ENCODE data around the gene IPO4.

GRCh38 chr14:24159777-24160498, 28.7 kb downstream of the IPO4 start:
- no peak for TF ChIP-seq CTCF (IDR thresholded peaks at IDR 0.05)
- no peak for TF ChIP-seq POLR2A (IDR thresholded peaks at IDR 0.05)

All from ovary (tissue), 3 donors.